H9 (cell line): Measurements from ENCODE around the gene ZNF382. TPM values are rescaled to one million over a fixed set of nuclear protein-coding genes. Genes with fewer than 3 reads are reported as not detected.

Source experiments
- DNase-seq: peaks from one replicate; pipeline ENCODE4 v3.0.0-alpha.2; 2017
- H2AFZ ChIP-seq: one replicate; pipeline ENCODE4 v1.6.1; 2013; ENCODE audit warnings: mild to moderate bottlenecking, low read length, control low read depth, moderate library complexity
- H2AK5ac ChIP-seq: 2 replicates; pipeline ENCODE4 v1.6.1; 2013; ENCODE audit warnings: low read length, control low read depth, mixed read lengths; ENCODE audit not compliant: insufficient read length
- H2BK120ac ChIP-seq: one replicate; pipeline ENCODE4 v1.6.1; 2013; ENCODE audit warnings: low read depth, mild to moderate bottlenecking, low read length, control low read depth, inconsistent platforms; ENCODE audit not compliant: poor library complexity, severe bottlenecking
- H2BK12ac ChIP-seq: 2 replicates; pipeline ENCODE4 v1.6.1; 2013; ENCODE audit warnings: low read length, control low read depth, mixed read lengths, low read depth; ENCODE audit not compliant: insufficient read length
- H2BK15ac ChIP-seq: 2 replicates; pipeline ENCODE4 v1.6.1; 2013; ENCODE audit warnings: low read depth, low read length, control low read depth
- H2BK20ac ChIP-seq: one replicate; pipeline ENCODE4 v1.6.1; 2013; ENCODE audit warnings: low read depth, mild to moderate bottlenecking, low read length, control low read depth, inconsistent platforms; ENCODE audit not compliant: poor library complexity, severe bottlenecking
- H2BK5ac ChIP-seq: 2 replicates; pipeline ENCODE4 v1.6.1; 2013; ENCODE audit warnings: low read length, control low read depth, mixed read lengths; ENCODE audit not compliant: insufficient read length
- H3K14ac ChIP-seq: 2 replicates; pipeline ENCODE4 v1.6.1; 2013; ENCODE audit warnings: low read length, control low read depth; ENCODE audit not compliant: insufficient read depth
- H3K18ac ChIP-seq: 2 replicates; pipeline ENCODE4 v1.6.1; 2013; ENCODE audit warnings: low read depth, mild to moderate bottlenecking, mixed read lengths, low read length, control low read depth; ENCODE audit not compliant: insufficient read length
- H3K23ac ChIP-seq: 2 replicates; pipeline ENCODE4 v1.6.1; 2013; ENCODE audit warnings: low read length, control low read depth, mixed read lengths, low read depth; ENCODE audit not compliant: insufficient read length
- H3K23me2 ChIP-seq: 2 replicates; pipeline ENCODE4 v1.6.1; 2013; ENCODE audit warnings: low read depth, mild to moderate bottlenecking, mixed read lengths, low read length, control low read depth; ENCODE audit not compliant: insufficient read length, poor library complexity, severe bottlenecking
- H3K27ac ChIP-seq: 2 replicates; pipeline ENCODE4 v1.5.1; 2013; ENCODE audit warnings: low read length, control low read depth, mixed read lengths, low read depth; ENCODE audit not compliant: insufficient read length
- H3K27me3 ChIP-seq: 2 replicates; pipeline ENCODE4 v1.6.1; 2013; ENCODE audit warnings: low read length, control low read depth, inconsistent platforms; ENCODE audit not compliant: insufficient read depth
- H3K4ac ChIP-seq: 2 replicates; pipeline ENCODE4 v1.6.1; 2013; ENCODE audit warnings: low read depth, mild to moderate bottlenecking, control low read depth, inconsistent platforms, low read length, moderate library complexity
- H3K4me1 ChIP-seq: 2 replicates; pipeline ENCODE4 v1.6.1; 2013; ENCODE audit warnings: low read length, control low read depth, inconsistent platforms; ENCODE audit not compliant: insufficient read depth
- H3K4me2 ChIP-seq: 2 replicates; pipeline ENCODE4 v1.6.1; 2013; ENCODE audit warnings: low read length, control low read depth, mixed read lengths; ENCODE audit not compliant: insufficient read length, insufficient read depth
- H3K56ac ChIP-seq: 2 replicates; pipeline ENCODE4 v1.6.1; 2013; ENCODE audit warnings: low read depth, mild to moderate bottlenecking, mixed read lengths, low read length, control low read depth; ENCODE audit not compliant: insufficient read length
- H3K79me1 ChIP-seq: 2 replicates; pipeline ENCODE4 v1.6.1; 2013; ENCODE audit warnings: low read depth, mild to moderate bottlenecking, moderate library complexity, low read length, control low read depth, inconsistent platforms; ENCODE audit not compliant: insufficient read depth, poor library complexity, severe bottlenecking
- H3K79me2 ChIP-seq: 2 replicates; pipeline ENCODE4 v1.6.1; 2013; ENCODE audit warnings: low read length, control low read depth, inconsistent platforms; ENCODE audit not compliant: insufficient read depth
- H3K9ac ChIP-seq: 2 replicates; pipeline ENCODE4 v1.6.1; 2013; ENCODE audit warnings: low read length, control low read depth, mixed read lengths; ENCODE audit not compliant: insufficient read length; ENCODE audit errors: extremely low read depth
- H3K9me3 ChIP-seq: one replicate; pipeline ENCODE4 v1.6.1; 2013; ENCODE audit warnings: low read depth, low read length, inconsistent platforms; ENCODE audit not compliant: control insufficient read depth
- H3T11ph ChIP-seq: one replicate; pipeline ENCODE4 v1.6.1; 2013; ENCODE audit warnings: mild to moderate bottlenecking, low read length, control low read depth, inconsistent platforms
- H4K20me1 ChIP-seq: one replicate; pipeline ENCODE4 v1.6.1; 2013; ENCODE audit not compliant: control insufficient read depth, insufficient read length, insufficient read depth
- H4K5ac ChIP-seq: 2 replicates; pipeline ENCODE4 v1.6.1; 2013; ENCODE audit warnings: low read depth, mild to moderate bottlenecking, mixed read lengths, low read length, control low read depth; ENCODE audit not compliant: insufficient read length
- H4K8ac ChIP-seq: replicated peaks from 2 replicates; pipeline ENCODE4 v1.6.1; 2013; ENCODE audit warnings: low read length, control low read depth, mixed read lengths, low read depth; ENCODE audit not compliant: insufficient read length
- H4K91ac ChIP-seq: 2 replicates; pipeline ENCODE4 v1.6.1; 2013; ENCODE audit warnings: low read depth, mild to moderate bottlenecking, moderate library complexity, mixed read lengths, low read length, control low read depth; ENCODE audit not compliant: insufficient read length
- H3K27ac Mint-ChIP-seq, 3 experiments: 2 replicates in 2 of 3; 3 replicates in 1 of 3; pipeline ENCODE4 v1.8.0; 2020 to 2021; ENCODE audit warnings: mixed read lengths in 3 of 3, mild to moderate bottlenecking in 1 of 3, moderate library complexity in 1 of 3
- H3K27me3 Mint-ChIP-seq: 2 replicates; pipeline ENCODE4 v1.8.0; 2021; ENCODE audit warnings: low read depth, mild to moderate bottlenecking, moderate library complexity, mixed read lengths
- H3K36me3 Mint-ChIP-seq, 3 experiments: 2 replicates in 2 of 3; 3 replicates in 1 of 3; pipeline ENCODE4 v1.8.0; 2020 to 2021; ENCODE audit warnings: low read depth in 3 of 3, mixed read lengths in 3 of 3; ENCODE audit not compliant: insufficient read depth in 1 of 3
- H3K4me1 Mint-ChIP-seq, 2 experiments: 2 replicates each; pipeline ENCODE4 v1.8.0; 2020; ENCODE audit warnings: mixed read lengths in 2 of 2
- H3K4me3 Mint-ChIP-seq, 2 experiments: 2 replicates in 1 of 2; 3 replicates in 1 of 2; pipeline ENCODE4 v1.8.0; 2020 to 2021; ENCODE audit warnings: mild to moderate bottlenecking in 2 of 2, mixed read lengths in 2 of 2, moderate library complexity in 1 of 2
- H3K9me3 Mint-ChIP-seq, 2 experiments: 2 replicates in 1 of 2; 3 replicates in 1 of 2; pipeline ENCODE4 v1.8.0; 2020; ENCODE audit warnings: mild to moderate bottlenecking in 2 of 2, mixed read lengths in 2 of 2, moderate library complexity in 1 of 2
- WGBS: extraction: QIAGEN DNeasy Blood & Tissue Kit; methylation state at CpG from one replicate; pipeline ENCODE4 v1.1.7; 2013; ENCODE audit warnings: missing lambda C conversion rate, low lambda C conversion rate, mixed read lengths; ENCODE audit not compliant: insufficient read length; ENCODE audit errors: extremely low coverage; 5-methylcytosine and 5-hydroxymethylcytosine counted together
- long read RNA-seq: library from polyadenylated mRNA; unstranded; transcript quantifications from one replicate; pipeline ENCODE4 v2.0.0, GENCODE V29; 2020
- total RNA-seq: library from RNA; stranded (reverse); gene quantifications from 2 replicates; pipeline ENCODE4 v1.2.1, GENCODE V29; 2021
- TF ChIP-seq, protein P1 (sequence below): fragments of 200-600 bp; sonication (generic); conservative IDR thresholded peaks from 3 replicates; pipeline ENCODE4 v1.8.0; 2021; ENCODE audit warnings: antibody characterized with exemption, mild to moderate bottlenecking

The ZNF382 gene
- total RNA-seq, result 10.8 TPM in 2 replicates
- long read RNA-seq, full-length matches to known transcripts, result 12 of 38 reads
- long read RNA-seq, partial matches to known transcripts, result 0 of 38 reads
- long read RNA-seq, other reads (novel, unspliced or antisense), result 26 of 38 reads

DNA sequence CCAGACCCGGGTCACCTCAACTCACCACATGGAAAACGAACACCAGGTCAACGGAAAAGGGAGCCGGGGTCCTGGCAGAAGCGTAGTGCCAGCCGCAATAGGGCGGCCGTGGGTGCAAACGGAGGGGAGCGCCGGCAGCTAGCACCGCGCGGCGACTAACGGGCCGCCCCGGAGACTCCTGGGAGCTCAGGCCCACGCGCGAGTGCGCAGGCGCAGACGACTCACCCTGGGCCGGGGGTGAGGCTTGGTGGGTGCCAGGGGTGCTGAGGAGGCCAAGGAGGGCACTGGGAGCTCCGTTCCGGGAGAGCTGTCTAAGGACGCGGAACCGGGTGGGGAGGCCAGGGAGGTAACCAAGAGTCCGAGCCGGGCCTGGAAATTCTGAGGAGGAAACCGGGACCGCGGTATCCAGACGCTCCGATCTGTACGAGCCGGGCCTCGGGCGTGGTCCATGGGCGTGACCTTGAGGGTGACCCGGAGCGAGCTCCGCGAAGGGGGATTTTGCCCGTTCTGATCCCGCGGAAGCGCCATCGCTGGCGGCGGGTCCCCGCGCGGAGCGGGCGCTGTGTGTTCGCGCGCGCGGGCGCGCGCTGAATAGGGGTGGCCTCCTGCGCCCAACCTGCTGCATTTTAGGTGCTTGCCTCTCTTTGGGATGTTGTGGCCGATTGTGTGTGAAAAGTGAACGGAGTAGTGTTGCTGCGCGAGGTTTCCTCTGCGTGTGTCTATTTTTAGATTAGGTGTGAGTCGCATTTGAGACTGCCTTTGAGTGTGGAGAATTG, at the start of gene ZNF382:
ZNF382 (plus strand) TSS at position 213 of the 776 bp plus-strand sequence. CDS start 4,602 bp downstream, outside the sequence.
- Mint-ChIP-seq H3K36me3 (peaks cover 14 to 21% (median 15%) of the 10 kb centered on the region in 3 experiments), H3K27ac (peak within 1 kb of the TSS in 2 of 3 experiments; percentile 2 to 37; a peak in 2 of 7 replicates), H3K27me3 (peaks cover 8% of the 10 kb centered on the region), H3K9me3 (peaks cover 0 to 10% of the 10 kb centered on the region in 2 experiments; a peak in 3 of 5 replicates), H3K4me1 (peaks cover 12 to 13% of the 10 kb centered on the region in 2 experiments), H3K4me3 (peak within 1 kb of the TSS; percentile 80 to 88)
- H3K9me3 ChIP-seq, result no peaks in the 10 kb centered on the region
- peak; percentile 64 for DNase-seq
- H3K27me3 ChIP-seq, result no peaks in the 10 kb centered on the region
- H2AFZ ChIP-seq, result no peak within 1 kb of the TSS
- H3K4me1 ChIP-seq, result no peaks in the 10 kb centered on the region; the same call in 1 of the 2 replicates
- TF ChIP-seq, protein P1, sequence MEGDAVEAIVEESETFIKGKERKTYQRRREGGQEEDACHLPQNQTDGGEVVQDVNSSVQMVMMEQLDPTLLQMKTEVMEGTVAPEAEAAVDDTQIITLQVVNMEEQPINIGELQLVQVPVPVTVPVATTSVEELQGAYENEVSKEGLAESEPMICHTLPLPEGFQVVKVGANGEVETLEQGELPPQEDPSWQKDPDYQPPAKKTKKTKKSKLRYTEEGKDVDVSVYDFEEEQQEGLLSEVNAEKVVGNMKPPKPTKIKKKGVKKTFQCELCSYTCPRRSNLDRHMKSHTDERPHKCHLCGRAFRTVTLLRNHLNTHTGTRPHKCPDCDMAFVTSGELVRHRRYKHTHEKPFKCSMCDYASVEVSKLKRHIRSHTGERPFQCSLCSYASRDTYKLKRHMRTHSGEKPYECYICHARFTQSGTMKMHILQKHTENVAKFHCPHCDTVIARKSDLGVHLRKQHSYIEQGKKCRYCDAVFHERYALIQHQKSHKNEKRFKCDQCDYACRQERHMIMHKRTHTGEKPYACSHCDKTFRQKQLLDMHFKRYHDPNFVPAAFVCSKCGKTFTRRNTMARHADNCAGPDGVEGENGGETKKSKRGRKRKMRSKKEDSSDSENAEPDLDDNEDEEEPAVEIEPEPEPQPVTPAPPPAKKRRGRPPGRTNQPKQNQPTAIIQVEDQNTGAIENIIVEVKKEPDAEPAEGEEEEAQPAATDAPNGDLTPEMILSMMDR, result no peak
- no peak within 1 kb of the TSS for H2AK5ac ChIP-seq
- H3K23me2 ChIP-seq, result no peaks in the 10 kb centered on the region
- H3K23ac ChIP-seq, result no peak within 1 kb of the TSS
- peak within 1 kb of the TSS; percentile 79 for H3K4me2 ChIP-seq
- no peak within 1 kb of the TSS for H2BK12ac ChIP-seq
- H3K79me2 ChIP-seq, result no peaks in the 10 kb centered on the region
- no peak within 1 kb of the TSS for H4K5ac ChIP-seq
- no peak within 1 kb of the TSS for H2BK5ac ChIP-seq
- H2BK20ac ChIP-seq, result no peak within 1 kb of the TSS
- no peaks in the 10 kb centered on the region for H4K20me1 ChIP-seq
- H3K9ac ChIP-seq, result peak within 1 kb of the TSS; percentile 20
- peak within 1 kb of the TSS; percentile 67; the same call in 1 of the 2 replicates for H3K14ac ChIP-seq
- H4K91ac ChIP-seq, result no peak within 1 kb of the TSS
- no peak within 1 kb of the TSS for H2BK15ac ChIP-seq
- H3K79me1 ChIP-seq, result no peaks in the 10 kb centered on the region
- no peak within 1 kb of the TSS for H3K18ac ChIP-seq
- H3T11ph ChIP-seq, result no peak within 1 kb of the TSS
- H3K4ac ChIP-seq, result no peak within 1 kb of the TSS
- no CpG with 5 or more reads among the region's 73 CpGs for WGBS
- H3K27ac ChIP-seq, result no peak within 1 kb of the TSS
- H2BK120ac ChIP-seq, result no peak within 1 kb of the TSS
- no peak within 1 kb of the TSS for H3K56ac ChIP-seq
- H4K8ac ChIP-seq, result no peak within 1 kb of the TSS
